Dedifferentiated amniotic fluid mesenchymal stem cell (primary cell): Measurements from ENCODE around the gene PALD1.

ENCODE experiments used
- DNase-seq: peaks from one replicate; pipeline ENCODE4 v3.0.0-alpha.2; 2016; ENCODE audit errors: extremely low spot score

PALD1 gene

DNA sequence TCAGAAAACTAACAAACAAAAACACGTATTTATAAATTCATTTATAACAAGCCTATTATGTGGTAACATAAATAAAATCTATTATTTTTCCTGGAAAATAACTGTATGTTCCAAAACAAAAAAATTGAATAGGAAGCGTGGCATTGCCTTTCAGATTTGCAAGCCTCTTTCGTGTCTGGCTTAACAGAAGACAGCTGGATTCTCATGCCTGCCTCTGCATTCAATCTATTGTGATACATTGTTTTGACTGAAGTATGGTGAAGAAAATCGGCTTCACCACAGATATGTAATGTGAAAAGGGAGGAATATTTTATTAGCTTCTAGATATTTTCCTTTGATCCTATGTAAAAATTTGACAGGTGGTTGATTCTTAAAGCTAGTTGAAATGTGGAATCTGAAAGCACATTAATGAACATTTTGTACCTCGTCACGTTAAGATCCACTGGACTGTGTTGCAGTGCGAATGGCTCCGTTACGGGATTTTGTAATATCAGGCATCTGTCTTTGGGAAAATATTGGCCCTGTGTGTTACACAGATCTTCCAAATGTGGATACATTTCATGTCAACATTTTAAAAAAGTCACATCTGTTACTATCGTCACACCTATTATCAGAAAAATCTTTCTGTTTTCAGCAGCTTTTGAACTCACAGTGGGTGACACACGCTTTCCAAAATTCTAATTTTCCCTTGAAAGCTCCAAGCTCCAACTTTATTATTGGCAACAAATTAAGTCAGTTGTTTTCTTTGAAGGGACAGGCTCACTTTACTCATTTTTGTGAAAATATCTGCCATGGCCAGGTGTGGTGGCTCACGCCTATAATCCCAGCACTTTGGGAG, 26.2 kb downstream of the PALD1 start:
- no peak for DNase-seq

DNA sequence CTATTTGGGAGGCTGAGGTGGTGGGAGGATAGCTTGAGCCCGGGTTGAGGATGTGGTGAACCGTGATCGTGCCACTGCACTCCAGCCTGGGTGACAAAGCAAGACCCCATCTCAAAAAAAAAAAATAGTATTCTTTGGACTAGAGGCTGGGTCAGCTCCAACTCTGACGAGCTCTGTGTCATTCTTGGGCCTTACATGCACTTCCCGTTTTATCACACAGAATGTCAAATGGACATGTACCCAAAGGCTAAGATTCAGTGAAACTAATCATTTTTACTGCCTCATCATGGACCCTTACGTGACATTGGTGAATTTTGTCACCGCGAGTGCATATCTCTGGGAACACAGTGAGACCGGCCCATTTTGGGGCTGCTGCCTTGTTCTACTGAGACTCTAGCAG, 27.3 kb downstream of the PALD1 start:
- DNase-seq, result no peak

GRCh38 chr10:70507966-70508365, 29.4 kb downstream of the PALD1 start:
- no peak for DNase-seq

DNA sequence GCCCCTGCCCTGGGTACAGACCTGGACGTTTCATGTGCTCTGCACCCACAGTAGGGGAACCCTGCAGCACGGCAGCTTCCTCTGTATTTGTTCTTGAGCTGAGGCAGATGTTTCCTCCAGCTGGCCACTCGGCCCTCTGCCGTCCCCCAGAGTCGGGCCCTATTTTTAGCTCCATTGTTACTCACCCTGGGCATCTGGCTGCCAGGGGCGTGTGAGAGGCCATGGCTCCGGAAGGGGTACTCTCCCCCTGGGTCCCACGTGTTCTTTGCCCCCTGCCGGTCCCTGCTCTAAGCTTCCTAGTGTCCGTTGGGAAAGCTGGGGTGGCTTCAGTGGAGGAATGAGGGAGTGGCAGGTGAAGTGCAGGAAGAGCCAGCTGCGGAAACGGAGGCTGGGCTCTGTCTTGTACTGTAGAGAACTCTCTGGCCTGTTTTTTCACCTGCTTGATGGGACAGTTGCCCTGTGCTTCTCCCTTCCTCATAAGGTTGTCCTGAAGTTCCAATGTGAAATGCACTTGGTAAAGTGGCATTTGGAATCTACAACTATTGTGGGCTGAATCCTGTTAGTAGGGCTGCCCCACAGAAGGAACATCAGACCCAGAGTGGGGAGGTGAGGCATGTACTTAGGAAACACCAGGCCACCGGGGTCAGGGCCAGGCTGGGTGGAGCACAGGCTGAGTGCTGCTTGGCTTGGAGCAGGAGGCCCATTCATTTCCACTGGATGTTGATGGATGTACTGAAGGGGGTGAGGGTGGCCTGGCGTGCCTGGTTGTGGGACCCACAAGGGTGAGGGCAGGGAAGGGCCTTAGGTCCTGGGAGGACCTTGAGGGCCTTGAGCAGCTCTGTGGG, 30.6 kb downstream of the PALD1 start:
- DNase-seq, result no peak

GRCh38 chr10:70509757-70510147, 31.2 kb downstream of the PALD1 start:
- DNase-seq, result no peak

GRCh38 chr10:70510453-70510852, 31.9 kb downstream of the PALD1 start:
- DNase-seq, result no peak

DNA sequence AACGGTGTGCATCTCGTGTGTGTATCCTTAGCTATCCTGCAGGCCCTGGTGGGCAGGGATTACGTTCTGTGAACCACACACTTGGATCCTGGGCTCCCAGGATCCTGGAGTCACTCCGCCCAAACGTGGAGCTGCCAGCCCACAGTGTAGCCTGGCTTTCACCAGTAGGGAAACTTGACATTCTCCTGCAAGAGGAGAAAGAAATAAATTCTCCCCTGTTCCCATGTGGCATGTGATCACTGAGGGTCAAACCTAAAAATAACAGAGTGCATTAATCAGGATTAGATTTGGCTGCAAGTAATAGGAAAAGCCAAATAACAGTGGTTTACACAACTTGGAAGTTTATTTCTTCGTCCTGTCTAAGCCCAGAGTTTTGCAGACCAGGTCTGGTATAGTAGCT, 32.3 kb downstream of the PALD1 start:
- no peak for DNase-seq

GRCh38 chr10:70512149-70512639, 33.6 kb downstream of the PALD1 start:
- no peak for DNase-seq

- no peak for DNase-seq
Observed at GRCh38 chr10:70513848-70514309, 35.3 kb downstream of the PALD1 start.

DNA sequence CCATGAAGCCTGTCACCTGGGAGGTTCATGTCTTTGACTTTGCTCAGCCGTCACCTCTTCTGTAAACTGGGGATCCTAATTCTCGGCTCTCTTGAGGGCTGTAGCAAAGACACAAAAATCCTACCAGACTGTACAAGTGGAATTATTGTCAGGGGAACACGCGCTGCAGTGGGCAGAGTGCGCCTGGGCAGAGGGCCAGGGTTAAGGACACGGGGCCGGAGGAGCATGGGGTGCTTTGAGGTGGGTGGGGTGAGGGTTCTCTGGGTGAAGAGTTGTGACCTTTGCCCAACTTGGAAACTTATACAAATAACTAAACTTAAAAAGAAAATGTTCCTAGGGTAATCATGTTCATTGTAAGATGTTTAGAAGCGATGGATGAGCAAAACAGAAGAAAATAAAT, 36.0 kb downstream of the PALD1 start:
- no peak for DNase-seq

- no peak for DNase-seq
Observed at GRCh38 chr10:70515035-70515667, 36.6 kb downstream of the PALD1 start.

DNA sequence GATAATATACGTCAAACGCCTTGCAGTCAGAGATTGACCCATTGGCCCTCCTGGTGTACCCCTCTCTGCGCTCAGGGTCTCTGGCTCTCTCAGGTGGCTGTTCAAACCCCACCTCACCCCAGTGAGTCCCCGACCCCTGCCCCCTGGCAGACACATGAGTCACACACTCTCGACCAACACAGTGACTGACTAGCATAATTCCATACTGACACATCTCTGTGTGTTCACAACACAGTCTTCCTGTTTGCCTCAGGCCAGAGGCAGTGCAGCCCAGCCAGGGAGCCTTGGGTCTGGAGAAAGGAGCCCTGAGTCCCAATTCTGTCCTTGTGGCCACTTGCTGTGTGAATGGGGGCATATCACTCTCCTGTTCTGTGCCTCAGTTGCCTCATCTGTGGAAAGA, 40.1 kb downstream of the PALD1 start:
- DNase-seq, result no peak

- no peak for DNase-seq
Observed at GRCh38 chr10:70523057-70523456, 44.5 kb downstream of the PALD1 start.

- DNase-seq, result no peak
Observed at GRCh38 chr10:70523549-70523948, 45.0 kb downstream of the PALD1 start.

DNA sequence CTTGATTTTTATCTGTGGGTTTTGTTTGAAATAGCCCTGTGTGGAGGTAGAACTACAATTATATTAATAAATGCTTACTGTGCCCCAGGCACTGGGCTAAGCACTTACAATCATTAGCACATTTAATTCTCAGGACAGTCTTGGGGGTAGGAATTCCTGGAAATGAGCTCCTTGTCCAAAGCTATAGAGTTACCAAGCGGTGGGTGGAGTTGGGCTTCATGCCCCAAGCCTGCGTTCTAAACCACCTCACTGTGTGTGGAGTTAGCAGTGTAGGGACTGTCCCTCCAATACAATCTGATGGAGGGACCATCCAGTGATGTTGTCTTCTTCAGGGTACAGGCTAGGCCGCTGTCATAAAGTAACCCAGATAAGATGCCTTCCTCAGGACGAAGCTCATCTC, 49.7 kb downstream of the PALD1 start:
- DNase-seq, result no peak

GRCh38 chr10:70528741-70529362, 50.3 kb downstream of the PALD1 start:
- peak; percentile 25 for DNase-seq

- no peak for DNase-seq
Observed at GRCh38 chr10:70529848-70530247, 51.3 kb downstream of the PALD1 start.

GRCh38 chr10:70530315-70530714, 51.7 kb downstream of the PALD1 start:
- no peak for DNase-seq

DNA sequence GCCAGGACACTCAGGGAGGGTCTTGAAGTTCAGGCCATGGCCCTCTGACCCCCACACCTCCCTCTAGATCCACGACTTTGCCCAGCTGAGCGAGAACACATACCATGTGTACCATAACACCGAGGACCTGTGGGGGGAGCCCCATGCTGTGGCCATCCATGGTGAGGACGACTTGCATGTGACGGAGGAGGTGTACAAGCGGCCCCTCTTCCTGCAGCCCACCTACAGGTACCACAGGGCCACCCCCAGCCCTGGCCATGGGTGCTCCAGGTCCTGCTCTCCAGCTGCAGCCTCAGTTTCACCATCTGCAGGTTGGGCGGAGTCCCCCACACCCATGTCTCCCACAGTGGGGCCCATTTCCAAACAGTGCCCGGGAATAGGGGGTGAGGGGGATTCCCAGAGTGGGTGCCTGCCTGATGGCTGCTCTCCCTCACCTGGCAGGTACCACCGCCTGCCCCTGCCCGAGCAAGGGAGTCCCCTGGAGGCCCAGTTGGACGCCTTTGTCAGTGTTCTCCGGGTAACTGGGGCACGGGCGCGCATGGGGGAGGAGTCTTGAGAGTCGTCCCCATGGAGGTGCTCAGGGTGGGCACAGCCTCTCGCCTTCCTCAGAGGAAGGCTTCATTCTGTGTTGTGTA, 54.1 kb downstream of the PALD1 start:
- no peak for DNase-seq

DNA sequence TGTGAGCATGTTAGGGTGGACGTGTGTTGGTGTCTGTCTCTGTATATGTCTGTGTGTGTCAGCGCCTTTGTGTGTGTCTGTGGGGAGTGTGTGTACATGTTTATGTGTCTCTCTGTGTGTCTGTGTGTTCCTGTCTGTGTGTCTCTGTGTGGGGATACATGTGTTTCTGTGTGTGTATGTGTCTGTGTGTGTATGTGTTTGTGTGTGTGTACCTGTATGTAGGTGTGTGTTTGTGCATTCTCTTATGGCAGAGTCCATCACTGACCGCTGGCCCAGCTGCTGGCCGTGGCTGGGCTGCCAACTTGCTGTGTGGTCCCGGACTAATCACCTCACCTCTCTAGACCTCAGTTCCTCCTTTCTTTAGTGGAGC, 54.6 kb downstream of the PALD1 start:
- no peak for DNase-seq

DNA sequence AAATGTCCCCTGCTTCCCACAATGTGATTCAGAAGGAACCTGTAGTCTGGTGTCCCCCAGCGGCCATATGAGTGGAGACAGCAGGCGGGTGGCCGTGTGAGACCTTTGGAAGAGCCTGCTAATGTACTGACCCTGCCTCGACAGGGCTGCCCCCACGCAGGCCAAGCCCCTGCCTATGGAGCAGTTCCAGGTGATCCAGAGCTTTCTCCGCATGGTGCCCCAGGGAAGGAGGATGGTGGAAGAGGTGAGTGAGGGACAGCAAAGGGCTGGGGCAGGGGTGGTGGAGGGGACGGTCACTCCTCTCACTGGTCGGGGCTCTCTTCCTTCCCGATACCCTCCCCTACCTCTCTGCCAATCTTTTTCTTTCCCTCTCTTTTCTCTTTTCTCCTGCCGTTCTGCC, 55.7 kb downstream of the PALD1 start:
- no peak for DNase-seq
